ENCODE results near the gene PUM1. TPM values are rescaled to one million over a fixed set of nuclear protein-coding genes. Genes with fewer than 3 reads are reported as not detected.

The PUM1 gene
- total and polyA plus RNA-seq, 10 of the 15 experiments (the other 5 are each of a cell fraction or from before 2014, with no cell fraction given) = 21.4 to 75.3 (median 42.4) TPM

- ATAC-seq (no peak), DNase-seq (ENCODE audit: low read depth, low spot score) (no peak), FAIRE-seq (no peak)
- ChIA-PET POLR2A (no interaction called here), RAD21 (ENCODE audit: unreplicated experiment) (no interaction called here), CTCF (no interaction called here), SMC1A (ENCODE audit: uncharacterized antibody, unreplicated experiment) (interaction anchor here (1.0 kb wide), 1 partner anchor 57 kb away, joined by 3 read pairs; no protein-coding TSS in a partner anchor)
- Histone ChIP-seq H3K4me2 (ENCODE audit: control insufficient read depth, insufficient read depth) (no peak overlapping the region), H3K27ac (ENCODE audit: control insufficient read depth, insufficient read depth) (no peak overlapping the region), H4K20me1 (ENCODE audit: control insufficient read depth, insufficient read depth) (peaks cover 11% of the 10 kb centered on the region; the same call in 1 of the 2 replicates), H3K27me3 (replicated peaks in 1 of 2; ENCODE audit: control insufficient read depth in 2 of 2, insufficient read depth in 2 of 2, low read length in 1 of 2) (no peaks in the 10 kb centered on the region), H3K4me1 (ENCODE audit: control insufficient read depth, insufficient read depth, low read length) (peaks cover 13% of the 10 kb centered on the region), H3K79me2 (ENCODE audit: control insufficient read depth, insufficient read depth, low read length) (peaks cover 88% of the 10 kb centered on the region), H3K36me3 (ENCODE audit: control insufficient read depth in 2 of 2, insufficient read depth in 2 of 2, low read length in 1 of 2) (peaks cover 0 to 11% of the 10 kb centered on the region in 2 experiments; a peak in 3 of 4 replicates), H3K4me3 (no peak overlapping the region), H3K9me3 (replicated peaks; ENCODE audit: control insufficient read depth, insufficient read depth, low read length) (no peaks in the 10 kb centered on the region), H2AFZ (ENCODE audit: control insufficient read depth, low read depth, low read length) (no peak overlapping the region), H3K9ac (ENCODE audit: control insufficient read depth, insufficient read depth, low read length) (no peak overlapping the region)
- intact Hi-C loops (cut with micrococcal nuclease; ENCODE audit: unreplicated experiment) (no loop called here), in situ Hi-C loops (cut with MboI) (no loop called here)
- BruUV-seq (replicated peaks) = no TSS peak
- WGBS (ENCODE audit: insufficient coverage, insufficient replicate concordance, low lambda C conversion rate, missing lambda C conversion rate) = 97% methylated on average over 5 of the region's 5 CpGs
- TF ChIP-seq MYB (IDR thresholded peaks at IDR 0.05; ENCODE audit: borderline replicate concordance, low read depth, low read length) = no peak
- no peak for TF ChIP-seq BCLAF1 (IDR thresholded peaks at IDR 0.05)
- TF ChIP-seq RFX5 (IDR thresholded peaks at IDR 0.05; ENCODE audit: low read depth, low read length) = no peak
- no peak for TF ChIP-seq SMC3 (IDR thresholded peaks at IDR 0.05; ENCODE audit: borderline replicate concordance, low read length)
- TF ChIP-seq MEF2B (IDR thresholded peaks at IDR 0.05; ENCODE audit: partially characterized antibody, poor library complexity, severe bottlenecking) = no peak
- no peak for TF ChIP-seq BRCA1 (IDR thresholded peaks at IDR 0.05; ENCODE audit: low read depth, low read length)
- no peak for TF ChIP-seq RELA (IDR thresholded peaks at IDR 0.05; ENCODE audit: borderline replicate concordance, partially characterized antibody)
These were observed 31.9 kb downstream of the PUM1 start for GRCh38 chr1:31033598-31033997.

All from GM12878 (cell line).